ENCODE results near the gene C10orf90.

GRCh38 chr10:126673565-126673964 lies 3.1 kb upstream of the C10orf90 start:
- no peak for TF ChIP-seq CTCF (IDR thresholded peaks at IDR 0.05)
- no peak for TF ChIP-seq POLR2A (IDR thresholded peaks at IDR 0.05)

Measured in ovary (tissue), 3 donors.